ENCODE data around the gene CAMK1D. TPM values are rescaled to one million over a fixed set of nuclear protein-coding genes. Genes with fewer than 3 reads are reported as not detected.

Gene CAMK1D
- total RNA-seq, 1 donor = 11.2 TPM

GRCh38 chr10:12757351-12757750 is 408.0 kb downstream of the CAMK1D start:
- H3K4me3 ChIP-seq (ENCODE audit: insufficient read depth, low read length) = no peak overlapping the region
- no peaks in the 10 kb centered on the region for H3K4me1 ChIP-seq (ENCODE audit: insufficient read depth, low read length)
- no peaks in the 10 kb centered on the region for H3K9me3 ChIP-seq (ENCODE audit: low read depth, low read length)
- no peak overlapping the region for H3K27ac ChIP-seq (ENCODE audit: low read depth, low read length)
- peaks cover 4% of the 10 kb centered on the region for H3K27me3 ChIP-seq (ENCODE audit: insufficient read depth, low read length)
- no peaks in the 10 kb centered on the region for H4K20me1 ChIP-seq (ENCODE audit: insufficient read depth, low read length)
- H2AFZ ChIP-seq (ENCODE audit: low read length) = no peak overlapping the region
- no peak for TF ChIP-seq CTCF (IDR thresholded peaks at IDR 0.05; ENCODE audit: extremely low read depth, low read depth, low read length)
- no peaks in the 10 kb centered on the region for H3K79me2 ChIP-seq (ENCODE audit: insufficient read depth, low read length)
- H3K4me2 ChIP-seq (ENCODE audit: insufficient read depth, low read length) = no peak overlapping the region
- no peaks in the 10 kb centered on the region for H3K36me3 ChIP-seq (ENCODE audit: insufficient read depth, low read length)
- DNase-seq (ENCODE audit: insufficient read length, low spot score, missing footprints) = no peak

- Histone ChIP-seq H3K9me3 (ENCODE audit: low read depth, low read length) (no peaks in the 10 kb centered on the region), H3K4me1 (ENCODE audit: insufficient read depth, low read length) (no peaks in the 10 kb centered on the region), H3K79me2 (ENCODE audit: insufficient read depth, low read length) (no peaks in the 10 kb centered on the region), H4K20me1 (ENCODE audit: insufficient read depth, low read length) (no peaks in the 10 kb centered on the region), H2AFZ (ENCODE audit: low read length) (no peak overlapping the region), H3K36me3 (ENCODE audit: insufficient read depth, low read length) (no peaks in the 10 kb centered on the region), H3K27ac (ENCODE audit: low read depth, low read length) (no peak overlapping the region), H3K4me2 (ENCODE audit: insufficient read depth, low read length) (no peak overlapping the region), H3K4me3 (ENCODE audit: insufficient read depth, low read length) (no peak overlapping the region), H3K27me3 (ENCODE audit: insufficient read depth, low read length) (peaks cover 4% of the 10 kb centered on the region)
- TF ChIP-seq CTCF (IDR thresholded peaks at IDR 0.05; ENCODE audit: extremely low read depth, low read depth, low read length) = no peak
- DNase-seq (ENCODE audit: insufficient read length, low spot score, missing footprints) = no peak
These were observed 408.9 kb downstream of the CAMK1D start for GRCh38 chr10:12758271-12758670.

GRCh38 chr10:12766223-12766622 is 416.9 kb downstream of the CAMK1D start:
- H2AFZ ChIP-seq (ENCODE audit: low read length) = no peak overlapping the region
- no peak for TF ChIP-seq CTCF (IDR thresholded peaks at IDR 0.05; ENCODE audit: extremely low read depth, low read depth, low read length)

GRCh38 chr10:12768156-12769100 is 419.1 kb downstream of the CAMK1D start:
- Histone ChIP-seq H3K4me3 (ENCODE audit: insufficient read depth, low read length) (peak overlapping the region; percentile 57), H3K4me2 (ENCODE audit: insufficient read depth, low read length) (peak overlapping the region; percentile 77), H4K20me1 (ENCODE audit: insufficient read depth, low read length) (no peaks in the 10 kb centered on the region), H3K79me2 (ENCODE audit: insufficient read depth, low read length) (no peaks in the 10 kb centered on the region), H3K27me3 (ENCODE audit: insufficient read depth, low read length) (no peaks in the 10 kb centered on the region), H3K4me1 (ENCODE audit: insufficient read depth, low read length) (peaks cover 13% of the 10 kb centered on the region), H3K27ac (ENCODE audit: low read depth, low read length) (peak overlapping the region; percentile 86), H3K36me3 (ENCODE audit: insufficient read depth, low read length) (no peaks in the 10 kb centered on the region), H3K9me3 (ENCODE audit: low read depth, low read length) (no peaks in the 10 kb centered on the region), H2AFZ (ENCODE audit: low read length) (peak overlapping the region; percentile 79)
- peak; percentile 86 for DNase-seq (ENCODE audit: insufficient read length, low spot score, missing footprints)
- TF ChIP-seq CTCF (IDR thresholded peaks at IDR 0.05; ENCODE audit: extremely low read depth, low read depth, low read length) = no peak

More at GRCh38 chr10:12766223-12766622, 416.9 kb downstream of the CAMK1D start:
- Histone ChIP-seq H3K79me2 (ENCODE audit: insufficient read depth, low read length) (no peaks in the 10 kb centered on the region), H4K20me1 (ENCODE audit: insufficient read depth, low read length) (no peaks in the 10 kb centered on the region), H3K36me3 (ENCODE audit: insufficient read depth, low read length) (no peaks in the 10 kb centered on the region), H3K4me1 (ENCODE audit: insufficient read depth, low read length) (peaks cover 13% of the 10 kb centered on the region), H3K27me3 (ENCODE audit: insufficient read depth, low read length) (no peaks in the 10 kb centered on the region), H3K4me2 (ENCODE audit: insufficient read depth, low read length) (no peak overlapping the region), H3K4me3 (ENCODE audit: insufficient read depth, low read length) (no peak overlapping the region), H3K27ac (ENCODE audit: low read depth, low read length) (no peak overlapping the region), H3K9me3 (ENCODE audit: low read depth, low read length) (no peaks in the 10 kb centered on the region)
- DNase-seq (ENCODE audit: insufficient read length, low spot score, missing footprints) = no peak

Measured in osteoblast (primary cell).